ENCODE measurements around the gene GNPNAT1.
"Not testable (repeated sequence)": the region's sequence is repeated elsewhere in the genome, so short reads cannot be mapped to it uniquely, and the experiment has no call there.

The GNPNAT1 gene

GRCh38 chr14:52729585-52729924 is 61.9 kb downstream of the GNPNAT1 start:
- no peak for DNase-seq (ENCODE audit: low spot score)

- DNase-seq (ENCODE audit: low spot score) = not testable (repeated sequence)
Measured at GRCh38 chr14:52729035-52729434, 62.4 kb downstream of the GNPNAT1 start.

GRCh38 chr14:52727509-52727908 is 63.9 kb downstream of the GNPNAT1 start:
- not testable (repeated sequence) for DNase-seq (ENCODE audit: low spot score)

Small RNA genes lying within 50 kb of the gene (small RNA-seq; reads per million reads assigned to genes)
- 0 to 0.09 reads per million in 2 experiments for gene AL139317.2
